SU-DHL-6 (cell line): ENCODE data around the gene SCAF1.
A peak's percentile ranks its signal among the peaks of the same experiment; 100 is the strongest.

Experiments
- H2AFZ ChIP-seq: fragments of 200-600 bp; sonication (generic); 2 replicates; pipeline ENCODE4 v1.6.1; 2014; ENCODE audit warnings: low read depth, mild to moderate bottlenecking, moderate library complexity, mixed read lengths, antibody characterized with exemption, low read length; ENCODE audit not compliant: severe bottlenecking
- H3F3A ChIP-seq: fragments of 200-600 bp; shearing (Covaris generic); 2 replicates; pipeline ENCODE4 v1.6.0; 2016; ENCODE audit warnings: antibody characterized with exemption, mild to moderate bottlenecking; ENCODE audit not compliant: insufficient read depth
- H3K27ac ChIP-seq: fragments of 200-600 bp; sonication (generic); 2 replicates; pipeline ENCODE4 v1.5.1; 2016; ENCODE audit warnings: low read depth, mild to moderate bottlenecking, low read length, moderate library complexity, mixed read lengths
- H3K27me3 ChIP-seq: fragments of 200-600 bp; sonication (generic), shearing (Covaris generic); 2 replicates; pipeline ENCODE4 v1.6.0; 2014; ENCODE audit warnings: mild to moderate bottlenecking, low read length
- H3K36me3 ChIP-seq: fragments of 200-600 bp; sonication (generic); 2 replicates; pipeline ENCODE4 v1.6.1; 2014; ENCODE audit warnings: mild to moderate bottlenecking, low read length, mixed read lengths
- H3K4me2 ChIP-seq: fragments of 300-600, 200-600 bp; shearing (Covaris generic), sonication (generic); 2 replicates; pipeline ENCODE4 v1.6.0; 2014; ENCODE audit warnings: low read length, low read depth, mild to moderate bottlenecking; ENCODE audit not compliant: poor library complexity, severe bottlenecking
- H3K4me3 ChIP-seq: fragments of 200-600 bp; sonication (generic); 2 replicates; pipeline ENCODE4 v1.5.1; 2014; ENCODE audit warnings: antibody characterized with exemption, low read length, mild to moderate bottlenecking, mixed read lengths; ENCODE audit not compliant: insufficient read depth, poor library complexity, severe bottlenecking
- H3K79me2 ChIP-seq: fragments of 200-600 bp; sonication (generic); 2 replicates; pipeline ENCODE4 v1.6.1; 2014; ENCODE audit warnings: mild to moderate bottlenecking, low read length, moderate library complexity; ENCODE audit not compliant: insufficient read depth
- H3K9ac ChIP-seq: fragments of 200-600 bp; sonication (generic); 2 replicates; pipeline ENCODE4 v1.7.0; 2014; ENCODE audit warnings: mild to moderate bottlenecking, low read length
- H3K9me2 ChIP-seq: fragments of 200-600 bp; sonication (generic); replicated peaks from 2 replicates; pipeline ENCODE4 v1.6.1; 2014; ENCODE audit warnings: low read length; ENCODE audit not compliant: insufficient read depth
- H3K9me3 ChIP-seq: fragments of 200-600 bp; sonication (generic); 2 replicates; pipeline ENCODE4 v1.6.1; 2014; ENCODE audit warnings: low read length, mixed read lengths; ENCODE audit not compliant: insufficient read depth
- H4K20me1 ChIP-seq: fragments of 200-600 bp; sonication (generic); 2 replicates; pipeline ENCODE4 v1.6.1; 2014; ENCODE audit warnings: low read depth, mild to moderate bottlenecking, antibody characterized with exemption, low read length, moderate library complexity, mixed read lengths
- EZH2phosphoT487 ChIP-seq: fragments of 200-600 bp; sonication (generic), shearing (Covaris generic); conservative IDR thresholded peaks from 2 replicates; pipeline ENCODE4 v1.6.1; 2018; ENCODE audit warnings: mild to moderate bottlenecking, antibody characterized with exemption, low read length, moderate library complexity, mixed read lengths
- TF ChIP-seq, protein P1 (sequence below): fragments of 200-600 bp; sonication (generic); IDR thresholded peaks from one replicate; pipeline ENCODE4 v1.5.1; 2017; ENCODE audit warnings: antibody characterized with exemption, mild to moderate bottlenecking, low read length, moderate library complexity; ENCODE audit not compliant: insufficient read depth, poor library complexity, severe bottlenecking

SCAF1 gene

GRCh38 chr19:49691243-49692146, 49.5 kb downstream of the SCAF1 start:
- Histone ChIP-seq H3K36me3 (no peaks in the 10 kb centered on the region), H4K20me1 (no peaks in the 10 kb centered on the region; the same call in 1 of the 2 replicates), H3K4me2 (peak overlapping the region; percentile 10), H3K9me3 (no peaks in the 10 kb centered on the region), H3K27me3 (no peaks in the 10 kb centered on the region), H3K79me2 (no peaks in the 10 kb centered on the region), H3F3A (peaks cover 17% of the 10 kb centered on the region; the same call in 1 of the 2 replicates), H3K27ac (no peak overlapping the region), H3K9me2 (no peaks in the 10 kb centered on the region), H3K4me3 (no peak overlapping the region), H2AFZ (no peak overlapping the region), H3K9ac (no peak overlapping the region)
- no peak for TF ChIP-seq EZH2phosphoT487
- TF ChIP-seq, protein P1, sequence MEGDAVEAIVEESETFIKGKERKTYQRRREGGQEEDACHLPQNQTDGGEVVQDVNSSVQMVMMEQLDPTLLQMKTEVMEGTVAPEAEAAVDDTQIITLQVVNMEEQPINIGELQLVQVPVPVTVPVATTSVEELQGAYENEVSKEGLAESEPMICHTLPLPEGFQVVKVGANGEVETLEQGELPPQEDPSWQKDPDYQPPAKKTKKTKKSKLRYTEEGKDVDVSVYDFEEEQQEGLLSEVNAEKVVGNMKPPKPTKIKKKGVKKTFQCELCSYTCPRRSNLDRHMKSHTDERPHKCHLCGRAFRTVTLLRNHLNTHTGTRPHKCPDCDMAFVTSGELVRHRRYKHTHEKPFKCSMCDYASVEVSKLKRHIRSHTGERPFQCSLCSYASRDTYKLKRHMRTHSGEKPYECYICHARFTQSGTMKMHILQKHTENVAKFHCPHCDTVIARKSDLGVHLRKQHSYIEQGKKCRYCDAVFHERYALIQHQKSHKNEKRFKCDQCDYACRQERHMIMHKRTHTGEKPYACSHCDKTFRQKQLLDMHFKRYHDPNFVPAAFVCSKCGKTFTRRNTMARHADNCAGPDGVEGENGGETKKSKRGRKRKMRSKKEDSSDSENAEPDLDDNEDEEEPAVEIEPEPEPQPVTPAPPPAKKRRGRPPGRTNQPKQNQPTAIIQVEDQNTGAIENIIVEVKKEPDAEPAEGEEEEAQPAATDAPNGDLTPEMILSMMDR = no peak

DNA sequence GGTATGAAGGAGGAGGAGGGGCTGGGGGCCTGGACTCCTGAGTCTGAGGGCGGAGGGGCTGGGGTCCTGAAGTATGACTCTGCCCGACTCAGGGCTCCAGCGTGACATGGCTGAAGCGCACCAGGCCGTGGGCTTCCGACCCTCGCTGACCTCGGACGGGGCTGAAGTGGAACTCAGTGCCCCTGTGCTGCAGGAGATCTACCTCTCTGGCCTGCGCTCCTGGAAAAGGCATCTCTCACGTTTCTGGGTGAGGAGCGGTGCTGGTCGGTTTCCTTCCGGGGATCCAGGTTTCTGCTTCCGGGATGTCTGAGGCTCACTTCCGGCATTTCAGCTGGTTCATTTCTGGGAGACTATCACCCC, 50.1 kb downstream of the SCAF1 start:
- Histone ChIP-seq H3K36me3 (no peaks in the 10 kb centered on the region), H3K9ac (no peak overlapping the region), H3K4me3 (no peak overlapping the region), H3K9me2 (no peaks in the 10 kb centered on the region), H4K20me1 (no peaks in the 10 kb centered on the region; the same call in 1 of the 2 replicates), H3K79me2 (no peaks in the 10 kb centered on the region), H2AFZ (no peak overlapping the region), H3K27ac (no peak overlapping the region), H3K27me3 (no peaks in the 10 kb centered on the region), H3K4me2 (no peak overlapping the region), H3F3A (peaks cover 17% of the 10 kb centered on the region; the same call in 1 of the 2 replicates), H3K9me3 (no peaks in the 10 kb centered on the region)
- no peak for TF ChIP-seq EZH2phosphoT487
- TF ChIP-seq, protein P1 = no peak

- no peak overlapping the region for H3K9ac ChIP-seq
- no peaks in the 10 kb centered on the region for H4K20me1 ChIP-seq
- H3K27me3 ChIP-seq = no peaks in the 10 kb centered on the region
- no peak overlapping the region for H3K4me3 ChIP-seq
- H3K4me2 ChIP-seq = no peak overlapping the region
- no peak for TF ChIP-seq EZH2phosphoT487
- TF ChIP-seq, protein P1 = no peak
- H3K79me2 ChIP-seq = no peaks in the 10 kb centered on the region
- no peaks in the 10 kb centered on the region for H3K9me3 ChIP-seq
- H3K36me3 ChIP-seq = no peaks in the 10 kb centered on the region
- no peak overlapping the region for H2AFZ ChIP-seq
- no peaks in the 10 kb centered on the region for H3F3A ChIP-seq
- H3K27ac ChIP-seq = no peak overlapping the region
- H3K9me2 ChIP-seq = no peaks in the 10 kb centered on the region
Measured at GRCh38 chr19:49696115-49696514, 54.1 kb downstream of the SCAF1 start.
